Ishikawa (cell line): Measurements from ENCODE around the gene MYH15.

Experiments used
- CREB1 ChIP-seq: IDR thresholded peaks from 2 replicates; pipeline ENCODE4 v1.6.1; 2012; ENCODE audit warnings: low read depth
- TAF1 ChIP-seq: IDR thresholded peaks from 2 replicates; pipeline ENCODE4 v1.6.1; 2012; ENCODE audit warnings: low read depth, mild to moderate bottlenecking
- TEAD4 ChIP-seq: IDR thresholded peaks from 2 replicates; pipeline ENCODE4 v1.6.1; 2012
- TF ChIP-seq, protein P1 (sequence below): IDR thresholded peaks from 2 replicates; pipeline ENCODE4 v1.6.1; 2012
- TF ChIP-seq, protein P2 (sequence below): IDR thresholded peaks from 2 replicates; pipeline ENCODE4 v1.6.1; 2012; ENCODE audit warnings: low read depth, mild to moderate bottlenecking

GRCh38 chr3:108391917-108392593 is 118.3 kb downstream of the MYH15 start:
- no peak for TF ChIP-seq TEAD4
- TF ChIP-seq TAF1: no peak
- TF ChIP-seq, protein P1, sequence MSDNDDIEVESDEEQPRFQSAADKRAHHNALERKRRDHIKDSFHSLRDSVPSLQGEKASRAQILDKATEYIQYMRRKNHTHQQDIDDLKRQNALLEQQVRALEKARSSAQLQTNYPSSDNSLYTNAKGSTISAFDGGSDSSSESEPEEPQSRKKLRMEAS: no peak
- TF ChIP-seq, protein P2, sequence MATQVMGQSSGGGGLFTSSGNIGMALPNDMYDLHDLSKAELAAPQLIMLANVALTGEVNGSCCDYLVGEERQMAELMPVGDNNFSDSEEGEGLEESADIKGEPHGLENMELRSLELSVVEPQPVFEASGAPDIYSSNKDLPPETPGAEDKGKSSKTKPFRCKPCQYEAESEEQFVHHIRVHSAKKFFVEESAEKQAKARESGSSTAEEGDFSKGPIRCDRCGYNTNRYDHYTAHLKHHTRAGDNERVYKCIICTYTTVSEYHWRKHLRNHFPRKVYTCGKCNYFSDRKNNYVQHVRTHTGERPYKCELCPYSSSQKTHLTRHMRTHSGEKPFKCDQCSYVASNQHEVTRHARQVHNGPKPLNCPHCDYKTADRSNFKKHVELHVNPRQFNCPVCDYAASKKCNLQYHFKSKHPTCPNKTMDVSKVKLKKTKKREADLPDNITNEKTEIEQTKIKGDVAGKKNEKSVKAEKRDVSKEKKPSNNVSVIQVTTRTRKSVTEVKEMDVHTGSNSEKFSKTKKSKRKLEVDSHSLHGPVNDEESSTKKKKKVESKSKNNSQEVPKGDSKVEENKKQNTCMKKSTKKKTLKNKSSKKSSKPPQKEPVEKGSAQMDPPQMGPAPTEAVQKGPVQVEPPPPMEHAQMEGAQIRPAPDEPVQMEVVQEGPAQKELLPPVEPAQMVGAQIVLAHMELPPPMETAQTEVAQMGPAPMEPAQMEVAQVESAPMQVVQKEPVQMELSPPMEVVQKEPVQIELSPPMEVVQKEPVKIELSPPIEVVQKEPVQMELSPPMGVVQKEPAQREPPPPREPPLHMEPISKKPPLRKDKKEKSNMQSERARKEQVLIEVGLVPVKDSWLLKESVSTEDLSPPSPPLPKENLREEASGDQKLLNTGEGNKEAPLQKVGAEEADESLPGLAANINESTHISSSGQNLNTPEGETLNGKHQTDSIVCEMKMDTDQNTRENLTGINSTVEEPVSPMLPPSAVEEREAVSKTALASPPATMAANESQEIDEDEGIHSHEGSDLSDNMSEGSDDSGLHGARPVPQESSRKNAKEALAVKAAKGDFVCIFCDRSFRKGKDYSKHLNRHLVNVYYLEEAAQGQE: no peak
- TF ChIP-seq CREB1: no peak
